ENCODE measurements around the gene CD3E. TPM values are rescaled to one million over a fixed set of nuclear protein-coding genes. Genes with fewer than 3 reads are reported as not detected.

The CD3E gene
- total and polyA plus RNA-seq, 2 of the 8 experiments (the other 6 are each of a cell fraction or from before 2014, with no cell fraction given): not detected

- peak overlapping the region; percentile 64 to 69 for H3K4me2 ChIP-seq (ENCODE audit: insufficient read depth in 1 of 2, low read depth in 2 of 2, low read length in 2 of 2)
- peak overlapping the region; percentile 62; the same call in 1 of the 2 replicates for H2BK12ac ChIP-seq (ENCODE audit: low read depth, low read length)
- peaks cover 7 to 11% (median 7%) of the 10 kb centered on the region in 4 experiments for H3K4me1 ChIP-seq (replicated peaks in 1 of 4; ENCODE audit: control insufficient read depth in 3 of 4, insufficient read depth in 4 of 4, low read length in 3 of 4)
- H3K56ac ChIP-seq (replicated peaks; ENCODE audit: insufficient read length, low read depth, low read length): no peak overlapping the region
- ChIA-PET POLR2A (ENCODE audit: partially characterized antibody) (interaction anchor here (1.2 kb wide), 1 partner anchor 55 kb away, joined by 3 read pairs; no protein-coding TSS in a partner anchor), CTCF (ENCODE audit: partially characterized antibody) (interaction anchor here (0.7 to 2.5 kb wide), 8 partner anchors 11 to 227 kb away, joined by 3 to 11 read pairs (median 3); partner anchors contain the start of gene CD3E)
- WGBS, 2 experiments (ENCODE audit: extremely low coverage in 1 of 2, insufficient coverage in 1 of 2, insufficient read length in 1 of 2, insufficient replicate concordance in 2 of 2, low coverage in 1 of 2, low lambda C conversion rate in 2 of 2, missing lambda C conversion rate in 1 of 2): 59% methylated on average over 7 of the region's 7 CpGs; no CpG with 5 or more reads in 1 of the 2 experiments
- no peak overlapping the region for H2BK15ac ChIP-seq (ENCODE audit: low read length)
- FAIRE-seq: no peak
- peak overlapping the region; percentile 26 for H3K18ac ChIP-seq (ENCODE audit: extremely low read depth, low read length)
- peaks cover 9% of the 10 kb centered on the region; the same call in 1 of the 2 replicates for H3K23me2 ChIP-seq (ENCODE audit: low read depth, low read length)
- H4K20me1 ChIP-seq (replicated peaks in 1 of 2; ENCODE audit: control insufficient read depth in 1 of 2, insufficient read depth in 2 of 2, low read length in 2 of 2): no peaks in the 10 kb centered on the region
- H2AFZ ChIP-seq (ENCODE audit: low read length): peak overlapping the region; percentile 97
- H3K79me2 ChIP-seq (ENCODE audit: control insufficient read depth in 1 of 2, insufficient read depth in 2 of 2, low read length in 2 of 2): no peaks in the 10 kb centered on the region
- H3K79me1 ChIP-seq (ENCODE audit: low read depth, low read length): no peaks in the 10 kb centered on the region
- peak overlapping the region in 3 of 4 experiments; percentile 16 to 48 (median 28); a peak in 5 of 8 replicates for H3K4me3 ChIP-seq (ENCODE audit: extremely low read depth in 1 of 4, insufficient read depth in 2 of 4, low read depth in 3 of 4, low read length in 4 of 4)
- no peak for DNase-seq (ENCODE audit: low read depth in 1 of 2, low spot score in 2 of 2)
- no peak overlapping the region for H3K4ac ChIP-seq (replicated peaks; ENCODE audit: insufficient read length, low read depth, low read length)
- H3K9ac ChIP-seq (replicated peaks in 1 of 4; ENCODE audit: extremely low read depth in 1 of 4, low read depth in 3 of 4, low read length in 3 of 4): no peak overlapping the region
- H3K27me3 ChIP-seq (replicated peaks in 1 of 4; ENCODE audit: control insufficient read depth in 3 of 4, extremely low read depth in 1 of 4, insufficient read depth in 3 of 4, low read length in 3 of 4): peaks cover 0 to 4% (median 0%) of the 10 kb centered on the region in 4 experiments; a peak in 2 of 7 replicates
- H3K27ac ChIP-seq (ENCODE audit: low read depth, low read length): no peak overlapping the region
- no peak overlapping the region for H3K14ac ChIP-seq (ENCODE audit: insufficient read length)
- no peak overlapping the region for H2BK120ac ChIP-seq (replicated peaks; ENCODE audit: low read depth, low read length)
- no peak overlapping the region for H3K23ac ChIP-seq (ENCODE audit: insufficient read length)
- H4K5ac ChIP-seq (ENCODE audit: insufficient read length, low read depth, low read length): no peak overlapping the region
- no peaks in the 10 kb centered on the region for H3K9me3 ChIP-seq (ENCODE audit: insufficient read depth in 2 of 2, low read depth in 1 of 2, low read length in 1 of 2)
- peak overlapping the region; percentile 69; the same call in 1 of the 2 replicates for H4K8ac ChIP-seq (ENCODE audit: extremely low read depth, insufficient read depth, low read length)
- H2AK5ac ChIP-seq (ENCODE audit: low read depth, low read length): no peak overlapping the region
- no peaks in the 10 kb centered on the region for H3K36me3 ChIP-seq (ENCODE audit: control insufficient read depth in 2 of 4, insufficient read depth in 4 of 4, low read length in 3 of 4)
- no peak overlapping the region for H2BK20ac ChIP-seq (ENCODE audit: low read length)
- no peak overlapping the region for H4K91ac ChIP-seq (replicated peaks; ENCODE audit: insufficient read length, low read length)
- no peak overlapping the region for H2BK5ac ChIP-seq (ENCODE audit: low read depth, low read length)
- no peak for TF ChIP-seq POU5F1 (IDR thresholded peaks at IDR 0.05; ENCODE audit: low read depth, low read length)
- TF ChIP-seq RAD21 (IDR thresholded peaks at IDR 0.05 in 1 of 2, conservative IDR thresholded peaks at IDR 0.05 in 1 of 2; ENCODE audit: low read depth in 2 of 2, low read length in 2 of 2): no peak
- no peak for TF ChIP-seq GABPA (IDR thresholded peaks at IDR 0.05; ENCODE audit: borderline replicate concordance, insufficient read depth, low read length)
- TF ChIP-seq CTCF (IDR thresholded peaks at IDR 0.05; ENCODE audit: control extremely low read depth in 1 of 3, insufficient read depth in 1 of 3, low read depth in 1 of 3, low read length in 3 of 3): no peak
- TF ChIP-seq SP2 (IDR thresholded peaks at IDR 0.05; ENCODE audit: low read length): no peak
- TF ChIP-seq JUND (IDR thresholded peaks at IDR 0.05; ENCODE audit: low read length): no peak
- TF ChIP-seq SRF (IDR thresholded peaks at IDR 0.05; ENCODE audit: low read depth, low read length): no peak
- TF ChIP-seq POLR2AphosphoS5 (IDR thresholded peaks at IDR 0.05; ENCODE audit: low read depth, low read length): no peak
- no peak for TF ChIP-seq E2F6 (IDR thresholded peaks at IDR 0.05)
- TF ChIP-seq TEAD4 (IDR thresholded peaks at IDR 0.05; ENCODE audit: low read depth, low read length): no peak
Observed at GRCh38 chr11:118314988-118315411, 10.5 kb downstream of the CD3E start.

Data from H1 (cell line).